Brain microvascular endothelial cell (primary cell): ENCODE measurements around the gene APCDD1.
"Not testable (repeated sequence)": the region's sequence is repeated elsewhere in the genome, so short reads cannot be mapped to it uniquely, and the experiment has no call there.

Experiments
- DNase-seq: peaks from one replicate; pipeline ENCODE4 v3.0.0-alpha.2; 2020
- H3K27ac ChIP-seq: fragments of 250-450 bp; sonication (Bioruptor Pico); 2 replicates; pipeline ENCODE4 v1.5.1; 2020; ENCODE audit warnings: mild to moderate bottlenecking, moderate library complexity
- H3K27me3 ChIP-seq: fragments of 250-450 bp; sonication (Bioruptor Pico); replicated peaks from 2 replicates; pipeline ENCODE4 v1.5.1; 2020; ENCODE audit warnings: mild to moderate bottlenecking
- H3K36me3 ChIP-seq: fragments of 250-450 bp; sonication (Bioruptor Pico); replicated peaks from 2 replicates; pipeline ENCODE4 v1.5.1; 2020; ENCODE audit warnings: mild to moderate bottlenecking
- H3K4me3 ChIP-seq: 2 replicates; pipeline ENCODE4 v1.5.1; 2011; ENCODE audit warnings: low read depth, mild to moderate bottlenecking, control low read depth, low read length, moderate library complexity
- CTCF ChIP-seq: IDR thresholded peaks from 2 replicates; pipeline ENCODE4 v1.5.1; 2011; ENCODE audit warnings: low read depth, mild to moderate bottlenecking, moderate library complexity, low read length, control low read depth, inconsistent platforms; ENCODE audit errors: missing control alignments
- in situ Hi-C: cut with HindIII; loops from 2 replicates; pipeline ENCODE4 v1.10.0; 2017; ENCODE audit warnings: low sequenced_read_pairs, low pct_ligation_motif_present

APCDD1 gene

GRCh38 chr18:10497206-10497749 is 42.8 kb downstream of the APCDD1 start:
- no peak for DNase-seq
- in situ Hi-C loops = no loop called here
- Histone ChIP-seq H3K27me3 (no peaks in the 10 kb centered on the region), H3K36me3 (no peaks in the 10 kb centered on the region), H3K4me3 (no peak overlapping the region), H3K27ac (no peak overlapping the region)
- TF ChIP-seq CTCF = no peak

- Histone ChIP-seq H3K27me3 (no peaks in the 10 kb centered on the region), H3K36me3 (no peaks in the 10 kb centered on the region), H3K4me3 (no peak overlapping the region), H3K27ac (no peak overlapping the region)
- TF ChIP-seq CTCF = no peak
- in situ Hi-C loops = no loop called here
- no peak for DNase-seq
Observed at GRCh38 chr18:10499230-10499629, 44.8 kb downstream of the APCDD1 start.

GRCh38 chr18:10500038-10500437 is 45.6 kb downstream of the APCDD1 start:
- no peak for DNase-seq
- Histone ChIP-seq H3K27ac (no peak overlapping the region), H3K4me3 (no peak overlapping the region), H3K27me3 (no peaks in the 10 kb centered on the region), H3K36me3 (no peaks in the 10 kb centered on the region)
- in situ Hi-C loops = no loop called here
- no peak for TF ChIP-seq CTCF

- H3K27me3 ChIP-seq = no peaks in the 10 kb centered on the region
- H3K4me3 ChIP-seq = no peak overlapping the region
- in situ Hi-C loops = no loop called here
- H3K27ac ChIP-seq = no peak overlapping the region
- no peaks in the 10 kb centered on the region for H3K36me3 ChIP-seq
- no peak for TF ChIP-seq CTCF
- DNase-seq = no peak
Observed at GRCh38 chr18:10504723-10505122, 50.3 kb downstream of the APCDD1 start.

GRCh38 chr18:10505892-10506291 is 51.5 kb downstream of the APCDD1 start:
- H3K27ac ChIP-seq, H3K4me3 ChIP-seq, H3K36me3 ChIP-seq, in situ Hi-C loops, H3K27me3 ChIP-seq, DNase-seq: not testable (repeated sequence)

GRCh38 chr18:10508591-10508990 is 54.2 kb downstream of the APCDD1 start:
- Histone ChIP-seq H3K27me3 (peaks cover 13% of the 10 kb centered on the region), H3K27ac (no peak overlapping the region), H3K36me3 (no peaks in the 10 kb centered on the region), H3K4me3 (no peak overlapping the region)
- TF ChIP-seq CTCF = no peak
- in situ Hi-C loops = no loop called here
- no peak for DNase-seq
